ENCODE measurements around the gene RCBTB1.

The RCBTB1 gene

DNA sequence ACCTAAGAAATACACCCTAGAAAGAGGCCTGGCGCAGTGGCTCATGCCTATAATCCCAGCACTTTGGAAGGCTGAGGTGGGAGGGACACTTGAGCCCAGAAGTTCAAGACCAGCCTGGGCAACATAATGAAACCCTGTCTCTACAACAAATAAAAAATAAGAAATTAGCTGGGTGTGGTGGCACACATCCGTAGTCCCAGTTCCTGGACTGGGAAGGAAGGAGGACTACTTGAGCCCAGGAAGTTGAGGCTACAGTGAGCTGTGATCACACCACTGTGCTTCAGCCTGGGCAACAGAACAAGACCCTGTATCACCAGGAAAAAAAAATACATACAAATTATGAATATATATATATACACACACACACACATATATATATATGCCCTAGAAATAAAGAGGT, 47.0 kb downstream of the RCBTB1 start:
- no peak for TF ChIP-seq CTCF (conservative IDR thresholded peaks at IDR 0.05)
- TF ChIP-seq ZFX (IDR thresholded peaks at IDR 0.05) = no peak
- H3K27ac ChIP-seq = no peak overlapping the region

- TF ChIP-seq CTCF (conservative IDR thresholded peaks at IDR 0.05) = no peak
- no peak for TF ChIP-seq ZFX (IDR thresholded peaks at IDR 0.05)
- no peak overlapping the region for H3K27ac ChIP-seq
These were observed 49.0 kb downstream of the RCBTB1 start for GRCh38 chr13:49536144-49536873.

- no peak for TF ChIP-seq CTCF (conservative IDR thresholded peaks at IDR 0.05)
- TF ChIP-seq ZFX (IDR thresholded peaks at IDR 0.05) = no peak
- no peak overlapping the region for H3K27ac ChIP-seq
These were observed 51.6 kb downstream of the RCBTB1 start for GRCh38 chr13:49533591-49534269.

DNA sequence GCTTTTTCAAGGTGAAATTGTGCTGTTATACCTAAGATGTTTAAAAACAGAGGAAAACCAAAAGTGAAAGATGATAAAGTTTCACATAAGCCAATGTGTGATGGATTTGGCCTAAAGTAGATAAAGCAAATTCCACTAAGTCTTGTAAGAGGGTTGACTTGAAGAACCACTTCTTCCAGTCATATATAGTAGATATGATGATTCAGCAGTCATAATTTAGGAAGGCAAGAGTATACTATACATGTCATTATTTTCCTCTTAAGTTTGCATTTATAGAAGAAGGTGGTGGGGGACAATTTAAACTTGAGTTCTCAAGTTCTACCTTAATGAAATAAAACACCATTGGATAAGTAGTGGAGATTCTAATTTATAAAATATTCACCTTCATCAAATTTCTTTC, 52.3 kb downstream of the RCBTB1 start:
- TF ChIP-seq ZFX (IDR thresholded peaks at IDR 0.05) = no peak
- TF ChIP-seq CTCF (conservative IDR thresholded peaks at IDR 0.05) = no peak
- H3K27ac ChIP-seq = no peak overlapping the region

DNA sequence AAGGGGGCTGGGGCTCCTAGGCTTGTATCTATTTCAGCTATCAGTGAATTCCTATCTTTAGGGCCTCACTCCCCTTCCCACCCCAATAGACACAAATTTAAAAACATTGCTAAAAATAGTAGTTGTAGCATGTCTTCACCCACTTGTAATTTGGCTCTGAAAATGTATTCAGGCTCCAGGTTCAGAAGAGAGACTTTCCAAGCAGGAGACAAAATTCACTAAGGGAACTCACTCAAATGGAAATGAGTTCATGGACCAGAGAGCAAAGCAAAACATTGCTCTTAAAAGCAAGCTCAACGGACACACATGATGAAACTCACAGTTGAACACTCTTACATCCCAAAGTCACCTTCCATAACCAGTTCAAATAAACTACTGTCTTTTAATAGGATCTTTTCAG, 52.8 kb downstream of the RCBTB1 start:
- TF ChIP-seq CTCF (conservative IDR thresholded peaks at IDR 0.05) (no peak), ZFX (IDR thresholded peaks at IDR 0.05) (no peak)
- no peak overlapping the region for H3K27ac ChIP-seq

DNA sequence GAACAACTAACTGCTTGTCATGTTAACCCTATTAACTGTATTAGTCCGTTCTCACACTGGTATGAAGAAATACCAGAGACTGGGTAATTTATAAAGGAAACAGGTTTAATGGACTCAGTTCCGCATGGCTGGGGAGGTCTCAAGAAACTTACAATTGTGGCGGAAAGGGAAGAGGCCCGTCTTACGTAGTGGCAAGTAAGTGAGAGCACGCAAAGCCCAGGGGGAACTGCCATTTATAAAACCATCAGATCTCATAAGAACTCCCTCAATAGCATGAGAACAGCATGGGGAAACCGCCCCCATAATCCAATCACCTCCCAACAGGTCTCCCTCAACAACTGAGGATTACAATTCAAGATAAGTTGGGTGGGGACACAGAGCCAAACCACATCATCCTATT, 54.9 kb downstream of the RCBTB1 start:
- no peak for TF ChIP-seq CTCF (conservative IDR thresholded peaks at IDR 0.05)
- no peak for TF ChIP-seq ZFX (IDR thresholded peaks at IDR 0.05)
- H3K27ac ChIP-seq = no peak overlapping the region

DNA sequence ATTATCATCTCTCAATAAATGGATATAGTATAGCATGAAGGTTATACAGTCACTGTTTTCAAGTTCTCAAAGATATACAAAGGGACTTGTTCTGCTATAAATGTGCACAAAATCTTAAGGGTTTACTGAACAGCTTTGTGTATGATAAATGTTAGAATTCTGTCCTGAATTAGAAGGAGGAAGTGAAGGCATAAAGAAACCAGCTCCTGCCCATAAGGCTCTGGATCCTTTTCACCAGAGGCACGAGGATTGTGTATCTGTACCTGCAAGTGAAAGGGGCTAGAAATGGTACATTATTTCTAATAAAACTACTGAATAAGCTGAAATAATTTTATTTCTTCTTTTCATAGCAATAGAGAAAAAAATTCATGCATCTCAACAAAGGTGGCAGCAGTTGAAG, 57.2 kb downstream of the RCBTB1 start:
- no peak overlapping the region for H3K27ac ChIP-seq
- TF ChIP-seq ZFX (IDR thresholded peaks at IDR 0.05) = no peak
- TF ChIP-seq CTCF (conservative IDR thresholded peaks at IDR 0.05) = no peak

All from C4-2B (cell line).